CD8-positive, alpha-beta memory T cell (primary cell): ENCODE data around the gene DERL3. TPM values are rescaled to one million over a fixed set of nuclear protein-coding genes. Genes with fewer than 3 reads are reported as not detected.
A peak's percentile ranks its signal among the peaks of the same experiment; 100 is the strongest.

Source experiments
- CTCF ChIA-PET: fragments of 350-600 bp; sonication (Branson Sonifier 250); formaldehyde crosslinking; loops from one replicate; lab custom pipeline; 2021; ENCODE audit warnings: antibody characterized with exemption; lab: Charles Lee
- POLR2A ChIA-PET: fragments of 350-600 bp; sonication (Branson Sonifier 250); formaldehyde crosslinking; loops from one replicate; lab custom pipeline; 2021; ENCODE audit warnings: antibody characterized with exemption; lab: Charles Lee
- DNase-seq, 5 donors: peaks; one replicate each; pipeline versions ENCODE4 v3.0.0 to v3.0.0-alpha.2; 2020 to 2022; ENCODE audit warnings: mixed read lengths in 1 of 5
- H3K27ac ChIP-seq: one replicate; pipeline ENCODE4 v1.7.0; 2013; ENCODE audit warnings: low read depth, mild to moderate bottlenecking, low read length, moderate library complexity
- H3K27me3 ChIP-seq: 2 replicates; pipeline ENCODE4 v1.7.0; 2013; ENCODE audit warnings: low read length, mild to moderate bottlenecking; ENCODE audit not compliant: insufficient read depth, poor library complexity, severe bottlenecking
- H3K36me3 ChIP-seq: 2 replicates; pipeline ENCODE4 v1.7.0; 2013; ENCODE audit warnings: mild to moderate bottlenecking, low read length, moderate library complexity; ENCODE audit not compliant: insufficient read depth
- H3K4me1 ChIP-seq: 2 replicates; pipeline ENCODE4 v1.7.0; 2013; ENCODE audit warnings: mild to moderate bottlenecking, low read length, moderate library complexity; ENCODE audit not compliant: insufficient read depth
- H3K4me3 ChIP-seq: 2 replicates; pipeline ENCODE4 v1.7.0; 2013; ENCODE audit warnings: mild to moderate bottlenecking, low read length
- H3K9me3 ChIP-seq: 2 replicates; pipeline ENCODE4 v1.7.0; 2013; ENCODE audit warnings: mild to moderate bottlenecking, low read length
- H3K27ac Mint-ChIP-seq, 8 donors: one replicate each; pipeline ENCODE4 v1.8.0; 2020 to 2021; ENCODE audit warnings: mixed read lengths in 8 of 8, mild to moderate bottlenecking in 6 of 8, inconsistent platforms in 3 of 8, moderate library complexity in 3 of 8
- H3K27me3 Mint-ChIP-seq, 2 donors: one replicate each; pipeline ENCODE4 v1.8.0; 2020 to 2021; ENCODE audit warnings: mixed read lengths in 2 of 2, mild to moderate bottlenecking in 1 of 2, moderate library complexity in 1 of 2
- H3K36me3 Mint-ChIP-seq, 3 donors: one replicate each; pipeline ENCODE4 v1.8.0; 2020 to 2021; ENCODE audit warnings: mixed read lengths in 3 of 3, inconsistent platforms in 1 of 3, mild to moderate bottlenecking in 1 of 3
- H3K4me1 Mint-ChIP-seq, 3 donors: one replicate each; pipeline ENCODE4 v1.8.0; 2020 to 2021; ENCODE audit warnings: mixed read lengths in 3 of 3, inconsistent platforms in 1 of 3, mild to moderate bottlenecking in 1 of 3
- H3K4me3 Mint-ChIP-seq, 7 donors: one replicate each; pipeline ENCODE4 v1.8.0; 2020 to 2021; ENCODE audit warnings: mixed read lengths in 7 of 7, mild to moderate bottlenecking in 6 of 7, moderate library complexity in 4 of 7, inconsistent platforms in 2 of 7
- H3K9me3 Mint-ChIP-seq, 5 donors: one replicate each; pipeline ENCODE4 v1.8.0; 2020 to 2022; ENCODE audit warnings: mixed read lengths in 5 of 5, mild to moderate bottlenecking in 3 of 5, moderate library complexity in 2 of 5, inconsistent platforms in 1 of 5
- polyA plus RNA-seq: library from polyadenylated mRNA; unstranded; fragments of 300-500 nt; fragmentation: Illumina TruSeq; gene quantifications from one replicate; pipeline ENCODE4 v1.2.3, GENCODE V29; 2021
- total RNA-seq, 2 experiments: library from RNA; stranded (reverse); gene quantifications; one replicate each; pipeline ENCODE4 v1.2.3, GENCODE V29; 2021

DERL3 gene
- total and polyA plus RNA-seq, 3 experiments from 2014 or later = 0.28 to 5.8 (median 5.4) TPM

DNA sequence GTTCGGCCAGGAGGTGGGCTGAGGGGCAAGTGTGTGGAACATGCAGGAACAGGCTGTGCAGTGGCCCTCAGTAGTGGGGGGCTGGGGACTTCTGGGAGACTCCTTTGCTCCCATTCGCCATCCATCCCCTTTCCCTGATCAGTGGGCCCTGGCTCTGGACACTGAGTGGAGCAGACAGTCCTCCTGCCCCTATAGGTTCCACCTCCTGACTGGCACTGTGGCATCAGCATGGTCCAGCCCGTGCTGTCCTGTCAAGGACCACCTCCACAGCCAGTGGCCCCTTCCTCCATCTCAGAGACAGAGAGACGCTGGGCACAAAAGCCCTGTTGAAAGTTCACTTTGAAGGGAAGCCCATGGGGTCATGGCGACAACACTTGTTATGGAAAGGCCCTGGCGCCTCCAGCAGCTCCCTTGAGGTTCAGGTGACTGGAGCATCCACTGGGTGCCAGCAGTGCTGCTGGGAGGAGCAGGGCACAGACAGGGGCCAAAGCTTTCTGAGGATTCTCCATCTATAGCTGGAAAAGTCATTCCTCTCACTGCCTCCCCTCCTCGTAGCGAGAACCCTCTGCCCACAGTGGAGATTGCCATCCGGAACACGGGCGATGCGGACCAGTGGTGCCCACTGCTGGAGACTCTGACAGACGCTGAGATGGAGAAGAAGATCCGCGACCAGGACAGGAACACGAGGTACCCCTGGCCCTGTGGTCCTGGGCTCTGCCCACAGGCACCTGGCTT is 5.6 kb downstream of the DERL3 start:
- H3K4me1 Mint-ChIP-seq = peaks cover 15 to 27% (median 19%) of the 10 kb centered on the region in 3 donors
- peaks cover 4% of the 10 kb centered on the region for H3K36me3 ChIP-seq
- H3K9me3 Mint-ChIP-seq = no peaks in the 10 kb centered on the region
- H3K4me3 ChIP-seq = no peak overlapping the region
- peaks cover 4% of the 10 kb centered on the region for H3K4me1 ChIP-seq
- peaks cover 0 to 51% (median 14%) of the 10 kb centered on the region in 3 donors for H3K36me3 Mint-ChIP-seq
- no peaks in the 10 kb centered on the region for H3K9me3 ChIP-seq
- H3K27ac ChIP-seq = no peak overlapping the region
- H3K4me3 Mint-ChIP-seq = no peak overlapping the region
- ChIA-PET POLR2A (no interaction called here), CTCF (interaction anchor here (1.4 kb wide), 1 partner anchor 17 kb away, joined by 5 read pairs; no protein-coding TSS in a partner anchor)
- no peak for DNase-seq
- no peaks in the 10 kb centered on the region for H3K27me3 Mint-ChIP-seq
- H3K27ac Mint-ChIP-seq = peak overlapping the region in 1 of 8 donors; percentile 64
- no peaks in the 10 kb centered on the region for H3K27me3 ChIP-seq

DNA sequence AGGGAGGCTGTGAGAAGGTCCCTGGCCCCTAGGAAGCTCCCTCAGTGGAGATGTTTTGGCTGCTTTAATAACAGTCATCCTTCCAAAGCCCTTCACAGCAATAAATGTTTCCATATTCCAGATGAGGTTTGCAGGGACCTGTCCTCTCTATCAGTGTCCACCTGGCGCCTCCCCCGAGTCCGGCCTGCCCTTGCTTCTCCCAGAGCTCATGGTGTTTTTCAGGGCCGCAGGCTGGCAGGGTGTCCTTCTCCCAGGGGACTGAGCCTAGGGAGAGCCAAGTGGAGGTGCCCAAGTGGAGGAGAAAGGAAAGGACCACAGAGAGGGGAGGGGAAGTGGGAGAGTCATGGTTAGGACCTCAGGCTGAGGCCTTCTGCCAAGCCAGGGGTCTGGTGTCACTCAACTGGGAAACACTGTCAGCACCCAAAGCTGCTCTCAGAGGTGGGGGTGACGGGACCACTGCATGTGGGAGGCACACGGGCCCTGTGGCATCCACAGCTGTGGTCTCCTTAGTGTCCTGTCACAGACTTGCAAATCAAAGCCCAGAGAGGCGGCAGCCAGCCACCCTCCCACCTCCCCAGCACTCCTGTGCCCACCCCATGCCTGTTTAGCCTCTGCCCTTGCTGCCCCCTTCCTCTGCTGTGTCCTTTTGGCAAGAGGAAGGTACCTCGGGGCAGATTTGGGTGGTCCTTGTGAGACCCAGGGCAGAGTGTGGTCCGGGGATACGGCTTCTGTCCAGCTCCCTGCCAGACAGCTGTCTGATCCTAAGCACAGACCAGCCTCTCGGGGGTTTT is 6.4 kb downstream of the DERL3 start:
- peak overlapping the region in 1 of 8 donors; percentile 50 for H3K27ac Mint-ChIP-seq
- no peak overlapping the region for H3K4me3 Mint-ChIP-seq
- Histone ChIP-seq H3K36me3 (peaks cover 8% of the 10 kb centered on the region), H3K27ac (no peak overlapping the region), H3K4me1 (no peaks in the 10 kb centered on the region), H3K27me3 (no peaks in the 10 kb centered on the region), H3K9me3 (no peaks in the 10 kb centered on the region), H3K4me3 (no peak overlapping the region)
- H3K4me1 Mint-ChIP-seq = peaks cover 10 to 22% (median 12%) of the 10 kb centered on the region in 3 donors
- H3K27me3 Mint-ChIP-seq = no peaks in the 10 kb centered on the region
- ChIA-PET CTCF (interaction anchor here (1.4 kb wide), 1 partner anchor 17 kb away, joined by 5 read pairs; no protein-coding TSS in a partner anchor), POLR2A (no interaction called here)
- H3K36me3 Mint-ChIP-seq = peaks cover 0 to 56% (median 14%) of the 10 kb centered on the region in 3 donors
- no peaks in the 10 kb centered on the region for H3K9me3 Mint-ChIP-seq
- DNase-seq = no peak

DNA sequence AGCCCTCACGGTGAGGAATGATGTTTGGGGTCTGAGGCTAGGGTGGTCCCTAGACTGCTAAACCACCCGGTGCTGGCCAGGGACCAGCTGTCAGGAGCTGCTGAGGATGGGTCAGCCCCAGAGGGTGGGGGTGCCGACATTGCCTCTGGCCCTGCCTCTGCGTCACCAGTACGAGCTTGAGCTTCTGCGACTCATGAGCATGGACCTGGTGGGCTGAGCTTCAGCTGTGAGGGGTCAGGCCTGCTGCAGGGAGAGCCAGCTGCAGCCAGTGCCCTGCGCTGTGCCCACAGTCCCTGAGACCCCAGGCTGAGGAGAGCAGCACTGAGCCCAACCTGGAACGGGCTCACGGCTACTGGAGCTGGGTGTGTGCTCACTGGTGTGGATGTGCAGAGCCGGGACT is 7.0 kb downstream of the DERL3 start:
- H3K36me3 ChIP-seq = peaks cover 14% of the 10 kb centered on the region
- H3K4me1 ChIP-seq = no peaks in the 10 kb centered on the region
- peaks cover 9 to 22% (median 10%) of the 10 kb centered on the region in 3 donors for H3K4me1 Mint-ChIP-seq
- ChIA-PET POLR2A (no interaction called here), CTCF (no interaction called here)
- no peaks in the 10 kb centered on the region for H3K27me3 ChIP-seq
- no peaks in the 10 kb centered on the region for H3K9me3 ChIP-seq
- H3K27ac ChIP-seq = no peak overlapping the region
- H3K27ac Mint-ChIP-seq = peak overlapping the region in 1 of 8 donors; percentile 58
- H3K4me3 Mint-ChIP-seq = no peak overlapping the region
- peaks cover 0 to 62% (median 14%) of the 10 kb centered on the region in 3 donors for H3K36me3 Mint-ChIP-seq
- no peaks in the 10 kb centered on the region for H3K27me3 Mint-ChIP-seq
- no peak for DNase-seq
- no peak overlapping the region for H3K4me3 ChIP-seq
- H3K9me3 Mint-ChIP-seq = no peaks in the 10 kb centered on the region

DNA sequence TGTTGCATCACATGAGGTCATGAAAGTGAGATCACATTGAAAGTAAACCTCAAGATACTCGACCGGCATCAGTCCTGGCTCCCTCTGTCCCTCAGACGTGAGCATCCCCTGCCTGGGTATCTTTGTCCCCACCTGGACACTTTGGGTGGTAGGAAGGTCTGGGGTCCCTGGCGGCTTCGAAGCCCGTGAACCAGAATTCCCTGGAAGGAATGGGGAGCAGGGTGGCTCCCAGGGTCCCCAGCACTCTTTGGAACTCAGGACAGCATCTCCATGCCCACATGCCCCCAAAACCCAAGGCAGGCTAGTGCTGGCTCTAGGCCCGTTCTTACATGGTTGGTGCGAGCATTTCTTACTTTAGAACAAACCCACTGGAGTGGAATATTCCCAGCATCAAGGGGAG is 7.5 kb downstream of the DERL3 start:
- Mint-ChIP-seq H3K27me3 (no peaks in the 10 kb centered on the region), H3K36me3 (peaks cover 0 to 67% (median 17%) of the 10 kb centered on the region in 3 donors), H3K27ac (peak overlapping the region in 2 of 8 donors; percentile 55 to 58), H3K4me1 (peaks cover 7 to 22% (median 8%) of the 10 kb centered on the region in 3 donors), H3K9me3 (no peaks in the 10 kb centered on the region), H3K4me3 (no peak overlapping the region)
- H3K4me3 ChIP-seq = no peak overlapping the region
- ChIA-PET CTCF (no interaction called here), POLR2A (no interaction called here)
- no peaks in the 10 kb centered on the region for H3K27me3 ChIP-seq
- no peak for DNase-seq
- no peaks in the 10 kb centered on the region for H3K9me3 ChIP-seq
- H3K36me3 ChIP-seq = peaks cover 14% of the 10 kb centered on the region
- no peaks in the 10 kb centered on the region for H3K4me1 ChIP-seq
- no peak overlapping the region for H3K27ac ChIP-seq

DNA sequence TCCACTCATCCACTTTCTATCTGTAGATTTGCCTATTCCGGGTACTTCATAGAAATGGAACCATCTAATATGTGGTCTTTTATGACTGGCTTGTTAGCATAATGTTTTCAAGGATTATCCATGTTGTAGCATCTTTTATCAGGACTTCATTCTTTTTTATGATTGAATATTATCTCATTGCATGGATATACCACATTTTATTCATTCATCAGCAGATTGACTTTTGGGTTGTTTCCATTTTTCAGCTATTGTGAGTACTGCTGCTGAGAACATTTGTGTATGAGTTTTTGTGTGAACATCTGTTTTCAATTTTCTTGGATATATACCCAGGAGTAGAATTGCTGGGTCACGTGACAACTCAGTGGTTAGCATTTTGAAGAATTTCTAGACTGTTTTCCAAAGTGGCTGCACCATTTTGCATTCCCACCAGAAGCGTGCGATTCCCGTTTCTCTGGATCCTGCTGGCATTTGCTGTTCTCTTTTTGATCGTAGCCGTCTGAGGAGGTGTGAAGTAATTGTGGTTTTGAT is 8.9 kb downstream of the DERL3 start:
- H3K9me3 Mint-ChIP-seq = no peaks in the 10 kb centered on the region
- H3K36me3 Mint-ChIP-seq = peaks cover 0 to 71% (median 21%) of the 10 kb centered on the region in 3 donors
- no peaks in the 10 kb centered on the region for H3K27me3 Mint-ChIP-seq
- H3K4me3 Mint-ChIP-seq = no peak overlapping the region
- no peaks in the 10 kb centered on the region for H3K27me3 ChIP-seq
- no peaks in the 10 kb centered on the region for H3K9me3 ChIP-seq
- no peak for DNase-seq
- peak overlapping the region in 2 of 8 donors; percentile 34 to 45 for H3K27ac Mint-ChIP-seq
- H3K4me3 ChIP-seq = no peak overlapping the region
- peaks cover 7 to 22% (median 8%) of the 10 kb centered on the region in 3 donors for H3K4me1 Mint-ChIP-seq
- H3K4me1 ChIP-seq = no peaks in the 10 kb centered on the region
- CTCF ChIA-PET = interaction anchor here (0.8 kb wide), 1 partner anchor 19 kb away, joined by 3 read pairs; no protein-coding TSS in a partner anchor
- H3K27ac ChIP-seq = no peak overlapping the region
- POLR2A ChIA-PET = no interaction called here
- H3K36me3 ChIP-seq = peaks cover 24% of the 10 kb centered on the region

DNA sequence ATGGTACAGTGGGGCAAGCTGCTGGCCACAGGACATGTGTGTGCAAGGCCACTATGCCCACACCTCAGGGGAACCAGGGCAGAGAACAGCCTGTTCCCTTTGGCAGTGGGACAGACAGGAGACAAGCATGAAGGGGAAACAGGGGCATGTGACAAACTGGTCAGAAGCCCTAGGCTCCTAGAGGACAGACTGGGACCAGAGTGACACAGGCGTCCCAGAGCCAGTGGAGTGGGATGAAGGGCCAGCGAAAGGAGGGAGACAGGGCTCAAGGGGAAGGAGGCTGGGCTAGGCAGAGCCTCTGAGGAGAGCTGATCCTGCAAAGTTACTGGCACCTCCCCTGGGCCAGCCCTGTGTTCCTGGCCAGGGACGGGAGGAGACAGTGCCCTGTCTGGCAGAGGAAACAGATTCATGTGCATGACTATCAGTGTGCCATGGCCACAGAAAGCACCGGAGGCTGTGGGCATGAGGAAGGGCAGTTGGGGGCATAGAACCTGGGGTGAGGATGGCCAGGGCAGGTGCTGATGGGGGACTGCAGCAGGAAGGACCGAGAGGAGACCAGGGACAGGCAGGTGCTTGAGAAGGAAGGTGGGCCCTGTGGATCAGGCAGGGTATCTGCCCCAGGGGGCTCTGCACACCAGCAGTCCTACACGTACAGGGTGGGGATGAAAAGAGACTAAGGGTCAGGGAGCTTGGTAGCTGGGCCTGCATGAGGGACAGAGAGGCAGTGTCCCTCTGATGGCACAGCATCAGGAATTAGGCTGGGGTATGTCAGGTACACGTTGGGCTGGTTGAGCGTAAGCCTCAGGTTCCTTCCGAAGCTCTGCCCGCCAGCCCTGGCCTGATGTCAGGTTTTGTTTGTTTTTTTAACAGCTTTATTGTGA is 9.8 kb downstream of the DERL3 start:
- no peaks in the 10 kb centered on the region for H3K27me3 Mint-ChIP-seq
- peak overlapping the region in 5 of 8 donors; percentile 11 to 58 (median 48) for H3K27ac Mint-ChIP-seq
- H3K27ac ChIP-seq = no peak overlapping the region
- no peak for DNase-seq
- H3K4me1 Mint-ChIP-seq = peaks cover 7 to 22% (median 8%) of the 10 kb centered on the region in 3 donors
- H3K27me3 ChIP-seq = no peaks in the 10 kb centered on the region
- H3K36me3 Mint-ChIP-seq = peaks cover 0 to 73% (median 21%) of the 10 kb centered on the region in 3 donors
- CTCF ChIA-PET = interaction anchor here (0.8 kb wide), 1 partner anchor 20 kb away, joined by 3 read pairs; no protein-coding TSS in a partner anchor
- H3K36me3 ChIP-seq = peaks cover 32% of the 10 kb centered on the region
- H3K9me3 ChIP-seq = no peaks in the 10 kb centered on the region
- no peak overlapping the region for H3K4me3 Mint-ChIP-seq
- POLR2A ChIA-PET = no interaction called here
- H3K4me1 ChIP-seq = no peaks in the 10 kb centered on the region
- no peak overlapping the region for H3K4me3 ChIP-seq
- no peaks in the 10 kb centered on the region for H3K9me3 Mint-ChIP-seq

DNA sequence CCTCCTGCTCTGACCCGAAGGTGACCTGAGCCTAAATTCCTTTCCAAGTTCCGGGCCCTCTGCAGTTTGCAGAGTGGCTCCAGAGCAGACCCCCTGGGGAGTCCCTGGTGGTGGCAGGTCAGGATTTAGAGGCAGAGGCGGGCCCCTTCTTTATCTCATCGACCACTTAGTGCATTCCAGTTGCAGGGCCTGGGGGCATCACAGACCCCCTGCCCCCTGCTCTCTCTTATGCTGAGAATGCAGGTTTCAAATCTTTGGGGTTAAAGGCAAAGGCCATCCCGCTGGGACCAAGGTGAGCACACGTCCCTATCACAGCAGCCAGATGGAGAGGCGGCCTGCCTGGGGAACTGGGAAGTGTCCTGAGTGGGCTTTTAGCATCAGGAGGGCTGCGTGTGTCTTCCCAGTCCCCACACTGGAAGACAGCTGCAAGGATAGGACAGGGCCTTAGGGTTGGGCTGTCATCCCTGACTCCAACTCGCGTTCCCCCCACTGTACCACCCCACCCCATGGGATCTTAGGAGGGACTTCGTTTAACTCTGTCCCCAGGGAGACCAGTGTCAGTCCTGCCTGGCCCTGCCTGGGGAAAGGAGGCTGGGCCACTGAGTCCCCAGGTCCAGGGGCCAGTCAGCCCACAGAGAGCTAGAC is 11.3 kb downstream of the DERL3 start:
- Histone ChIP-seq H3K27ac (no peak overlapping the region), H3K4me1 (no peaks in the 10 kb centered on the region), H3K9me3 (no peaks in the 10 kb centered on the region), H3K36me3 (peaks cover 44% of the 10 kb centered on the region), H3K27me3 (no peaks in the 10 kb centered on the region), H3K4me3 (no peak overlapping the region)
- ChIA-PET CTCF (no interaction called here), POLR2A (no interaction called here)
- Mint-ChIP-seq H3K36me3 (peaks cover 0 to 81% (median 22%) of the 10 kb centered on the region in 3 donors), H3K27ac (no peak overlapping the region), H3K4me3 (no peak overlapping the region), H3K9me3 (peaks cover 0 to under 1% (median 0%) of the 10 kb centered on the region in 5 donors), H3K27me3 (no peaks in the 10 kb centered on the region), H3K4me1 (peaks cover 9 to 22% (median 10%) of the 10 kb centered on the region in 3 donors)
- no peak for DNase-seq
